Measurements from ENCODE around the gene PLXNB1. TPM values are rescaled to one million over a fixed set of nuclear protein-coding genes. Genes with fewer than 3 reads are reported as not detected.

PLXNB1 gene
- total and polyA plus RNA-seq, 2 of the 13 experiments (the other 11 are each of a cell fraction or from before 2014, with no cell fraction given) = 86.0 to 143 TPM

- no peak for TF ChIP-seq AKNA (CRISPR knock-in tag; IDR thresholded peaks at IDR 0.05; ENCODE audit: borderline replicate concordance)
- TF ChIP-seq MIER3 (CRISPR knock-in tag; IDR thresholded peaks at IDR 0.05; ENCODE audit: borderline replicate concordance) = peak; percentile 75; the same call in 1 of the 2 replicates
- TF ChIP-seq ZNF574 (CRISPR knock-in tag; IDR thresholded peaks at IDR 0.05) = peak; percentile 78
- TF ChIP-seq CCAR2 (optimal IDR thresholded peaks at IDR 0.05; ENCODE audit: low read depth, low read length) = no peak
- no peak for TF ChIP-seq SRF (IDR thresholded peaks at IDR 0.05; ENCODE audit: low read depth, low read length)
- no peak for TF ChIP-seq ZFP36L1 (CRISPR knock-in tag; IDR thresholded peaks at IDR 0.05)
- TF ChIP-seq ATAD3A (CRISPR knock-in tag; IDR thresholded peaks at IDR 0.05) = no peak
- TF ChIP-seq TBX3 (IDR thresholded peaks at IDR 0.05; ENCODE audit: borderline replicate concordance) = peak; percentile 22; the same call in 1 of the 2 replicates
- no peak for TF ChIP-seq NFRKB (IDR thresholded peaks at IDR 0.05)
- no peak for TF ChIP-seq ZNF850 (CRISPR knock-in tag; conservative IDR thresholded peaks at IDR 0.05)
- no peak for TF ChIP-seq ZNF790 (CRISPR knock-in tag; IDR thresholded peaks at IDR 0.05; ENCODE audit: borderline replicate concordance)
- TF ChIP-seq ZNF441 (CRISPR knock-in tag; IDR thresholded peaks at IDR 0.05; ENCODE audit: borderline replicate concordance) = no peak
- TF ChIP-seq PREB (CRISPR knock-in tag; IDR thresholded peaks at IDR 0.05) = no peak
- TF ChIP-seq TBX2 (CRISPR knock-in tag; IDR thresholded peaks at IDR 0.05; ENCODE audit: borderline replicate concordance) = peak; percentile 94
- no peak for TF ChIP-seq KLF9 (CRISPR knock-in tag; IDR thresholded peaks at IDR 0.05; ENCODE audit: low read depth)
- TF ChIP-seq ZNF282 (IDR thresholded peaks at IDR 0.05; ENCODE audit: partially characterized antibody) = no peak
- no peak for TF ChIP-seq RFXAP (CRISPR knock-in tag; IDR thresholded peaks at IDR 0.05; ENCODE audit: borderline replicate concordance)
- TF ChIP-seq SOX6 (IDR thresholded peaks at IDR 0.05) = no peak
- peak; percentile 85 for TF ChIP-seq SOX6 (CRISPR knock-in tag; IDR thresholded peaks at IDR 0.05)
Measured at GRCh38 chr3:48431224-48432029, 1.5 kb upstream of the PLXNB1 start (continued).

All from HepG2 (cell line).